Breast epithelium (tissue), 3 donors: Measurements from ENCODE around the gene KRT24.

ENCODE experiments used
- POLR2A ChIP-seq: fragments of 450-650 bp; IDR thresholded peaks from one replicate; pipeline ENCODE4 v1.6.1; 2016; ENCODE audit warnings: antibody characterized with exemption, mild to moderate bottlenecking, moderate library complexity
- POLR2AphosphoS5 ChIP-seq, 3 donors: sonication (generic); formaldehyde crosslinking; IDR thresholded peaks; one replicate each; pipeline ENCODE4 v1.6.1; 2017; ENCODE audit warnings: antibody characterized with exemption in 3 of 3
- TF ChIP-seq, protein P1 (sequence below), 3 donors: fragments of 450-650 bp; IDR thresholded peaks; one replicate each; pipeline ENCODE4 v1.5.1; 2016 to 2017; ENCODE audit warnings: antibody characterized with exemption in 3 of 3, mild to moderate bottlenecking in 3 of 3, moderate library complexity in 3 of 3

DNA sequence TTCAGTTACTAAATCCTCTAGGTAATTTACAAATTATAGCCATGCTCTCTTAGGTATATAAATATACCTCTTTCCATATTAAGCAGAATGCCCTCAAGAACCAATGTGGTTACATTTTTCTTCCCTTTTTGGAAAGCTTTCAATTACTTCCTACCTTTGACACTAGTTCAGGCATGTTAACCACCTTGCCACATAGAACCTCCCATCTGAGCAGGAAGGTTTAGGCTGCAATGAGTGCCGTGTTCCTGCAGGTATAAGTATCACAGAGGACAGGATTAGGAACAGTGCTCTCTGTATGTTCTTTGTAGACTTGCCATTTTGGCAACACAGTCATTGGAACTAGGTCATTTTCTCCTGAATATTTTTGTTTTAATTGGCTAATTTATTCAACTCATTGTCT is 31.5 kb upstream of the KRT24 start:
- TF ChIP-seq, protein P1, sequence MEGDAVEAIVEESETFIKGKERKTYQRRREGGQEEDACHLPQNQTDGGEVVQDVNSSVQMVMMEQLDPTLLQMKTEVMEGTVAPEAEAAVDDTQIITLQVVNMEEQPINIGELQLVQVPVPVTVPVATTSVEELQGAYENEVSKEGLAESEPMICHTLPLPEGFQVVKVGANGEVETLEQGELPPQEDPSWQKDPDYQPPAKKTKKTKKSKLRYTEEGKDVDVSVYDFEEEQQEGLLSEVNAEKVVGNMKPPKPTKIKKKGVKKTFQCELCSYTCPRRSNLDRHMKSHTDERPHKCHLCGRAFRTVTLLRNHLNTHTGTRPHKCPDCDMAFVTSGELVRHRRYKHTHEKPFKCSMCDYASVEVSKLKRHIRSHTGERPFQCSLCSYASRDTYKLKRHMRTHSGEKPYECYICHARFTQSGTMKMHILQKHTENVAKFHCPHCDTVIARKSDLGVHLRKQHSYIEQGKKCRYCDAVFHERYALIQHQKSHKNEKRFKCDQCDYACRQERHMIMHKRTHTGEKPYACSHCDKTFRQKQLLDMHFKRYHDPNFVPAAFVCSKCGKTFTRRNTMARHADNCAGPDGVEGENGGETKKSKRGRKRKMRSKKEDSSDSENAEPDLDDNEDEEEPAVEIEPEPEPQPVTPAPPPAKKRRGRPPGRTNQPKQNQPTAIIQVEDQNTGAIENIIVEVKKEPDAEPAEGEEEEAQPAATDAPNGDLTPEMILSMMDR (IDR thresholded peaks at IDR 0.05), result no peak
- no peak for TF ChIP-seq POLR2A
- no peak for TF ChIP-seq POLR2AphosphoS5 (IDR thresholded peaks at IDR 0.05)
